Islet of Langerhans (tissue), 1 donor: ENCODE results near the gene UBE2A.

ENCODE experiments used
- FAIRE-seq: peaks from one replicate; lab custom pipeline; 2011; peaks lifted over from hg19 to GRCh38; lab: Jason Lieb, UNC

Gene UBE2A

DNA sequence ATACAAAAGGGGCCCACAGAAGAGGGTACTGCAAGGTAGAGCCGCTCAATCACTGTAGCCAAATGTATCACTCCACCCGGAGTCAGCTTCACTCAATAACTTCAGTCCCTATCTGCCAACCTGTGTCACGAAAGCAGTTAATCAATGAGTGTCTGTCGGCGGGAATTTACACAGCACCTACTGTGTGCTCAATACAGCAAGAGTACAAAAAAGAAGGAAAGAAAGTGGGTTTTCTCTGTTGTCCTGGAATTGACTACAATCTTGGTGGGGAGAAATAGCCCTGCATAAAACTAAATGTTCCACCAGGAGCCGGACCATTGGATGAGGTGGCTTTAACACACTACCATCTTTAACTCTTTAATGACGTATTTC, 32.6 kb downstream of the UBE2A start:
- no peak for FAIRE-seq

- FAIRE-seq = no peak
These were observed 40.4 kb downstream of the UBE2A start for GRCh38 chrX:119614776-119615175.

- no peak for FAIRE-seq
These were observed 43.3 kb downstream of the UBE2A start for GRCh38 chrX:119617517-119618164.

DNA sequence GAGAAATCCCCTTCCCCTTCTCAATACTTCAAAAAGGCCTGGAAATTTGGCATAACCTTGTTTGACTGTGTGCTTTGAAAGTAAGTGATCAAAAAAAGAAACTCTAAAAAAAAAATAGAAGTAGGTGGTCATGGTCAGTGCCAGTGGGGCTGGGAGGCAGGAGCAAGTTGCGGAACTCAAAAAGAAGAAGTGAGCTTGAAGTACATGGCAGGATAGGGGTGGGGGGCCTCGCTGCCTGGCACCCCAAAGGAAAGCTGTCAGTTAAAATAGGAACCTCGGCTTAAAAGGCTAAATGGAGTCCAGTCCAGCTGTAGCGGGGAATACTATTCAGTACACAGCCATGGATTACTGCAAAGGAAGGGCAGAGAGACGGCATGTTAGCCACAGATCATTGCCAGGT, 44.1 kb downstream of the UBE2A start:
- no peak for FAIRE-seq

GRCh38 chrX:119622356-119623232, 48.2 kb downstream of the UBE2A start:
- FAIRE-seq = no peak

GRCh38 chrX:119624417-119624816, 50.1 kb downstream of the UBE2A start:
- FAIRE-seq = no peak

- no peak for FAIRE-seq
These were observed 50.7 kb downstream of the UBE2A start for GRCh38 chrX:119624951-119625668.

DNA sequence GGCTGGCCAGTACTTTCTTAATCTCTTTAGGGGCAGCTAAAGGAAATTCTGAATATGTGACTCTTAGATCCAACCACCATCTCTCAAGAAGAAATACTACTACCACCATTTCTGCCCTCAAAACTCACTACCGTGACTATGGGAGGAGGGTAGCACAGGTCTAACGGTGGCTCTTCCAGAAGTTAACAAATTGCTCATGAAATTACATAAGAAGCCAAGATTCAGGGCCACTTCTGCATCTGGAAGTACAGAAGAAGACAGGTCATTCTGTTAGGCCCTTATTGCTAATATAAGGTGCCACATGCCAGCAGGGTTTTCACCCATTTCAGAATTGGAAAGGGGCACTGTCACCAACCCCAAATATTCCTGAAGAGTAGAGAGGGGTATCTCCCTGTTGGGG, 51.5 kb downstream of the UBE2A start:
- no peak for FAIRE-seq
